BLaER1 (cell line): ENCODE results near the gene ERMAP.

Source experiments
- H3K27ac ChIP-seq: shearing (Covaris generic); formaldehyde crosslinking; 2 replicates; pipeline ENCODE4 v1.8.1; 2022
- H3K27me3 ChIP-seq: shearing (Covaris generic); formaldehyde crosslinking; 2 replicates; pipeline ENCODE4 v1.8.1; 2022
- H3K36me3 ChIP-seq: shearing (Covaris generic); formaldehyde crosslinking; 2 replicates; pipeline ENCODE4 v1.8.1; 2022
- H3K4me1 ChIP-seq: shearing (Covaris generic); formaldehyde crosslinking; 2 replicates; pipeline ENCODE4 v1.8.1; 2022
- H3K4me2 ChIP-seq: shearing (Covaris generic); formaldehyde crosslinking; 2 replicates; pipeline ENCODE4 v1.8.1; 2022
- H3K4me3 ChIP-seq: shearing (Covaris generic); formaldehyde crosslinking; 2 replicates; pipeline ENCODE4 v1.8.1; 2022
- H3K9ac ChIP-seq: shearing (Covaris generic); formaldehyde crosslinking; 2 replicates; pipeline ENCODE4 v1.8.1; 2022
- H3K9me3 ChIP-seq: shearing (Covaris generic); formaldehyde crosslinking; 2 replicates; pipeline ENCODE4 v1.8.1; 2022
- H4K20me1 ChIP-seq: shearing (Covaris generic); formaldehyde crosslinking; 2 replicates; pipeline ENCODE4 v1.8.1; 2022
- Cebpa-rat ChIP-seq: shearing (Covaris generic); IDR thresholded peaks from 2 replicates; pipeline ENCODE4 v1.8.1; 2022

ERMAP gene

GRCh38 chr1:42824481-42825035 is 7.6 kb downstream of the ERMAP start:
- no peaks in the 10 kb centered on the region for H3K36me3 ChIP-seq
- H3K9ac ChIP-seq = no peak overlapping the region
- H3K4me2 ChIP-seq = no peak overlapping the region
- no peaks in the 10 kb centered on the region for H4K20me1 ChIP-seq
- TF ChIP-seq Cebpa-rat = no peak
- H3K27me3 ChIP-seq = no peaks in the 10 kb centered on the region
- H3K27ac ChIP-seq = no peak overlapping the region
- no peaks in the 10 kb centered on the region for H3K4me1 ChIP-seq
- H3K4me3 ChIP-seq = no peak overlapping the region
- no peaks in the 10 kb centered on the region for H3K9me3 ChIP-seq

- Histone ChIP-seq H3K27ac (no peak overlapping the region), H3K36me3 (no peaks in the 10 kb centered on the region), H3K9ac (no peak overlapping the region), H3K27me3 (no peaks in the 10 kb centered on the region), H4K20me1 (no peaks in the 10 kb centered on the region), H3K4me2 (no peak overlapping the region), H3K4me3 (no peak overlapping the region), H3K4me1 (no peaks in the 10 kb centered on the region), H3K9me3 (no peaks in the 10 kb centered on the region)
- no peak for TF ChIP-seq Cebpa-rat
These were observed 8.3 kb downstream of the ERMAP start for GRCh38 chr1:42825036-42825851.

- no peak overlapping the region for H3K27ac ChIP-seq
- no peaks in the 10 kb centered on the region for H3K9me3 ChIP-seq
- no peaks in the 10 kb centered on the region for H4K20me1 ChIP-seq
- H3K36me3 ChIP-seq = no peaks in the 10 kb centered on the region
- no peak overlapping the region for H3K9ac ChIP-seq
- no peaks in the 10 kb centered on the region for H3K4me1 ChIP-seq
- no peaks in the 10 kb centered on the region for H3K27me3 ChIP-seq
- TF ChIP-seq Cebpa-rat = no peak
- H3K4me3 ChIP-seq = no peak overlapping the region
- H3K4me2 ChIP-seq = no peak overlapping the region
These were observed 13.7 kb downstream of the ERMAP start for GRCh38 chr1:42830631-42831030.

- no peaks in the 10 kb centered on the region for H4K20me1 ChIP-seq
- H3K36me3 ChIP-seq = no peaks in the 10 kb centered on the region
- H3K9me3 ChIP-seq = no peaks in the 10 kb centered on the region
- no peaks in the 10 kb centered on the region for H3K27me3 ChIP-seq
- no peak for TF ChIP-seq Cebpa-rat
- H3K4me2 ChIP-seq = no peak overlapping the region
- no peaks in the 10 kb centered on the region for H3K4me1 ChIP-seq
- no peak overlapping the region for H3K27ac ChIP-seq
- H3K9ac ChIP-seq = no peak overlapping the region
- H3K4me3 ChIP-seq = no peak overlapping the region
These were observed 14.4 kb downstream of the ERMAP start for GRCh38 chr1:42831273-42831672.

- no peaks in the 10 kb centered on the region for H3K36me3 ChIP-seq
- no peak overlapping the region for H3K27ac ChIP-seq
- H3K4me1 ChIP-seq = no peaks in the 10 kb centered on the region
- no peaks in the 10 kb centered on the region for H4K20me1 ChIP-seq
- H3K4me2 ChIP-seq = no peak overlapping the region
- no peaks in the 10 kb centered on the region for H3K9me3 ChIP-seq
- H3K27me3 ChIP-seq = no peaks in the 10 kb centered on the region
- no peak overlapping the region for H3K9ac ChIP-seq
- H3K4me3 ChIP-seq = no peak overlapping the region
- TF ChIP-seq Cebpa-rat = no peak
These were observed 15.8 kb downstream of the ERMAP start for GRCh38 chr1:42832641-42833240.

- no peak overlapping the region for H3K27ac ChIP-seq
- H3K36me3 ChIP-seq = no peaks in the 10 kb centered on the region
- no peaks in the 10 kb centered on the region for H4K20me1 ChIP-seq
- H3K4me1 ChIP-seq = 0 out of 2 replicates have a peak, but pooled peaks cover 4% of the 10 kb centered on the region
- no peak overlapping the region for H3K9ac ChIP-seq
- no peak overlapping the region for H3K4me2 ChIP-seq
- no peak overlapping the region for H3K4me3 ChIP-seq
- H3K27me3 ChIP-seq = no peaks in the 10 kb centered on the region
- no peak for TF ChIP-seq Cebpa-rat
- no peaks in the 10 kb centered on the region for H3K9me3 ChIP-seq
These were observed 17.1 kb downstream of the ERMAP start for GRCh38 chr1:42833981-42834380.

GRCh38 chr1:42834803-42835202 is 17.9 kb downstream of the ERMAP start:
- TF ChIP-seq Cebpa-rat = no peak
- Histone ChIP-seq H3K27me3 (no peaks in the 10 kb centered on the region), H3K36me3 (no peaks in the 10 kb centered on the region), H3K4me1 (0 out of 2 replicates have a peak, but pooled peaks cover 4% of the 10 kb centered on the region), H3K9ac (no peak overlapping the region), H3K27ac (no peak overlapping the region), H3K4me3 (no peak overlapping the region), H3K4me2 (no peak overlapping the region), H3K9me3 (no peaks in the 10 kb centered on the region), H4K20me1 (no peaks in the 10 kb centered on the region)

- Histone ChIP-seq H3K27me3 (no peaks in the 10 kb centered on the region), H3K4me1 (0 out of 2 replicates have a peak, but pooled peaks cover 4% of the 10 kb centered on the region), H3K9me3 (no peaks in the 10 kb centered on the region), H3K36me3 (no peaks in the 10 kb centered on the region), H4K20me1 (no peaks in the 10 kb centered on the region), H3K9ac (no peak overlapping the region), H3K4me3 (no peak overlapping the region), H3K27ac (no peak overlapping the region), H3K4me2 (no peak overlapping the region)
- TF ChIP-seq Cebpa-rat = no peak
These were observed 18.5 kb downstream of the ERMAP start for GRCh38 chr1:42835422-42835821.

- Histone ChIP-seq H3K4me2 (no peak overlapping the region), H3K36me3 (no peaks in the 10 kb centered on the region), H3K9me3 (no peaks in the 10 kb centered on the region), H3K4me1 (0 out of 2 replicates have a peak, but pooled peaks cover 4% of the 10 kb centered on the region), H3K27ac (no peak overlapping the region), H3K9ac (no peak overlapping the region), H3K4me3 (no peak overlapping the region), H4K20me1 (no peaks in the 10 kb centered on the region), H3K27me3 (no peaks in the 10 kb centered on the region)
- TF ChIP-seq Cebpa-rat = no peak
These were observed 20.8 kb downstream of the ERMAP start for GRCh38 chr1:42837709-42838108.
